GM18505 (cell line): ENCODE data around the gene ATP1B4.

Experiments
- ATAC-seq: cut with Tn5 transposase; IDR thresholded peaks from one replicate; pipeline ENCODE4 v1.9.1; 2021; ENCODE audit not compliant: unreplicated experiment
- POLR2A ChIP-seq: IDR thresholded peaks from 4 replicates; pipeline ENCODE4 v1.6.1; 2011; ENCODE audit warnings: borderline replicate concordance; ENCODE audit not compliant: insufficient read depth, insufficient read length; ENCODE audit errors: extremely low read depth

The ATP1B4 gene

DNA sequence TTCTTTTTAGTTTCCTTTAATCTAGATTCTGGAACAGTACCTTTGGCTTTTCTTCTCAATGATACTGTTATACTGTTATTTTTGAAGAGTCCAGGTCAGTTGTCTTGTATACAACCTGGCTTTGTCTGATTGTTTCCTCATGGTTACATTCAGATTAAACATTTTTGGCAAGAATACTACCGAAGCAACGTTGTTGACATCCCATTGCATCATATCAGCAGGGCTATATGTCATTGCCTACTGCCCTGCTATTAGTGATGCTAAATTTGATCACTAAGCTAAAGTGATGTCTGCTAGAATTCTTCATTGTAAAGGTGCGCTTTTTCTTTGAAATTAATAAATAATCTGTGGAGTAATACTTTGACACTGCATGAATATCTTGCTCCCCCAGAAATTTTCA lies 5.8 kb upstream of the ATP1B4 start:
- no peak for TF ChIP-seq POLR2A
- no peak for ATAC-seq

DNA sequence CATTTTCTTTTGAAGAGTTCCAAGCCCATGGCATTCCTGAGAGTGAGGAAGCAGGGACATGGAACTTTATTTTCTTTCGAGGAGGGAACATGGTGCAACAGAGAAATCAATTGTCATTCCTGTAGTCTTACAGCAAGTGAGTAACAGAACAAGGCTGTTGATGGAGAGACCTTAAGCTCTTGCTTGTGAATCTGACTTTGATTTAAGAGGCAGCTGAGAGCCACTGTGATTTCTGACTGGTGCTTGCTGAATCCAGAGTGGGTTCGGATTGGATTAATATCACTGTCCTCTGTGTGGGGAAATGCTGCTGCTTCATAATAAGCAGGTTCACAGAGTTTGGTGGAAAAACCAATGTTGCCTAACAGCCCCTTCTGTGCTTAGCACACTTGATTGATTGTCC lies 4.7 kb upstream of the ATP1B4 start:
- no peak for TF ChIP-seq POLR2A
- ATAC-seq, result no peak

DNA sequence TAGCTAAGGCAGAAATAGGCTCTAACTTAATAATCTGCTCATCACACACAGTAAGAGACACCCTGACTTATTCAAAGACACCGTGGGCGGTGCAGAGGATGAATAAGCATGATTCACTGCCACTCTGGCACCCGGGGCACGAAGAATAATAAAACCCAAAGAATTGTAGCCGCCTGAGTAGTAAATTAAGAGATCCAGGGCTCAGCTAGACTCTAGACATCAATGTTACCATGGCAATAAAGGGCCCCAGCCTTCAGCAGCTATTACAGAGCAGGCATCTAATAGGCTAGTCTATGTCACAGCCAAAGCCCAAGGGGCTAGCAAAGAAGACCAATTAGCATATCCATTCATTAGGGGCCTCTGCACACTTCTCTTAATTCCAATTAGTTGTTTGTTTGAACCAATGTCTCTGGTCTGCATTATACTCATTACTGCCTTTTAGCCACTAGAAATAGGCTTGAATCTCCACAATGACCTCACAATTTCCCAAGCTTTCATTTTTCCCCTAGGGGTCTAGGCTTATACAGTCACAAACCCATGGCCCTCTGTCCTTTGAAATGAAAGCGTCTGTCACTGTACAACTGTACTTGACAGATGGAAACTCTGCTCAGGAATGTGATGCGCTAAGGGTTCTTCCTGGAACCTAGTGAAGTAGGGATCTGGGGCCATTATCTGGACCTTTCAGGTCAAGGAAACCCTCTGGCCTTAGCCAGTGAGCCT lies 3.0 kb upstream of the ATP1B4 start:
- no peak for ATAC-seq

DNA sequence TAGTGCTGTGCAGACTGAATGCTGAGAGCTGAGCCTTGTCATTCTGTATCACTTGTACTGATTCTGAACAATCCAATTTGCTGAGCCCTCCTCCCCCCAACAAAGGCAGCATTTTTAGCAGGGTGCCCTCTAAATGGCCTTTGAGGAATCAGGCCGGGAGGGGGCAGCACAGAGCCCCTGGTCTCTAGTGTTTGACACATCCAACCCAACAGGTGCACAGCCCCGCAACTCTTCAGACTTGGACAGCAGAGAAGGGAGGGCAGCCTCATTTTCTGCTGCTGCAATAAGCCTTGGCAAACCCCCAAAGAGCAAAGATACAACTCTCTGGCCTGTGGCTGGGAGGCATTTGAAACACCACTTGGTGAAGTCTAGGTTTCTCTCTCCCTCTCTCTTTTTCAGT lies 3.4 kb downstream of the ATP1B4 start:
- no peak for TF ChIP-seq POLR2A
- ATAC-seq, result no peak

More for the DNA sequence above, 3.0 kb upstream of the ATP1B4 start:
- no peak for TF ChIP-seq POLR2A

DNA sequence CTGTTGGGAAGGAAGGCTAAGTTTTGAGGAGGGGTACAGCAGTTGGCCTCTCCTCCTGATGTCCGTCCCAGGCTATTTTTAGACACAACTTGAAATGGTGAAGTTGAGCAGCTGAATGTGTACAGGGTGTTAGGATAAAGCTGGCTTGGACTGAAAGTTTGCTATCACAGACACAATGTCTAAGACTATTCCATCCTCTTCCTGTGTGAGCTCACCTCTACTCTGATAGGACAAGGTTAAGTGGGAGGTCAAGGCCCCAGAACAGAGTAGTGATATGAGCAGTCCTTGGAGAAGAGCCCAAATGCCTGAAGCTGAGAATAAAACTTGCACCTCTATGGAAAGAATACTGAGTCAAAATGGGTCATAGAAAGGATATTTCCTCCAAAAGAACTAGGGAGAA lies 4.1 kb downstream of the ATP1B4 start:
- ATAC-seq, result no peak
- no peak for TF ChIP-seq POLR2A

DNA sequence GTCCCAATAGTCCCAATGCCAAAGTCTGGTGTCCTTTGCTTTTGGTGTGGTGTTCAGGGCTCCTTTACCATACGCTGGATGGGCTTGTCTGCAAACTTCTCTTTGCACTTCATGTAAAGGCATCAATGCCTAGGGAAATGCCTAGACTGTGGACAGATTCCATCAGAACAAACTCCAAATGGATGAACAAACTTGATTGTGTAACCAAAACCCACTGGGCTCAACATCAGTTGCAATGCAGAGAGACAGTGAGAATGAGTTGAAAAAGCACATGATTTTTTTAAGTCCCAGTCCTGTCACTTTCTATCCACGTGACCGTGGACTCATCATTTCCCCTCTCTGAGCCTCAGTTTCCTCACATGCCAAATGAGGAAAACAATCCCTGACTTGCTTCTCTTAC lies 4.9 kb downstream of the ATP1B4 start:
- TF ChIP-seq POLR2A, result no peak
- ATAC-seq, result no peak

DNA sequence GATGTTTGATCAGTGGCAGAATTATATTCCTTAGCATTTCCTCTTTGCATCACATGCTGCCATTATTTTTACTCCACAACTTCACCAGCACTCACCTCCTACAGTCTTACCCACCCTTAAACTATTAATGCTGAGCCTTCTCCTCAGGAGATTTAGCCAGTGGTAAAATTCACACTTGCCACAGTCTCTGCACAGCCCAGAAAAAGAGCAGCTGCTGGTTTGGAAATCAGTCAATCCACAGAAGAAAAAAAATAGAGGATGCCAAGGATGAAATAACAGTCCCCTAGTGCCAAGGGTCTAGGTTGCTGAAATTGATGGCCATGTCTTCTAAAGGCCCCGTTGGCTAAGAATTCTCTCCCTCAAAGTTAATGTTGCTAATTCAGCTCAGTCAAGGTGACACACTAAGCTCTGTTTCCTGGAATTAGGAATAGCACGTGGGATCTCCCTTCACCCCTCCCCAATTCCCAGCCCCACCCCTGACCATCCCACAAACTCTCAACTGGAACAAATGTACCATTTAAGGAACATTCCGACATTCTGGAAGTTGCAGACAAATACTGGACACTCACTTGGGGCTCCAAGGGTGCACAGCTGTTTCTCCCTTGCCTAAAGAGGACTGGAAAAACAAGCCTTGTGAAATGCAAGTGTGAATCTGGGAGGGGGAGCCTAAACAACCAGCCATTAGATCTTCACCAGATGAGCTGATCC lies 5.7 kb downstream of the ATP1B4 start:
- no peak for ATAC-seq
- no peak for TF ChIP-seq POLR2A

DNA sequence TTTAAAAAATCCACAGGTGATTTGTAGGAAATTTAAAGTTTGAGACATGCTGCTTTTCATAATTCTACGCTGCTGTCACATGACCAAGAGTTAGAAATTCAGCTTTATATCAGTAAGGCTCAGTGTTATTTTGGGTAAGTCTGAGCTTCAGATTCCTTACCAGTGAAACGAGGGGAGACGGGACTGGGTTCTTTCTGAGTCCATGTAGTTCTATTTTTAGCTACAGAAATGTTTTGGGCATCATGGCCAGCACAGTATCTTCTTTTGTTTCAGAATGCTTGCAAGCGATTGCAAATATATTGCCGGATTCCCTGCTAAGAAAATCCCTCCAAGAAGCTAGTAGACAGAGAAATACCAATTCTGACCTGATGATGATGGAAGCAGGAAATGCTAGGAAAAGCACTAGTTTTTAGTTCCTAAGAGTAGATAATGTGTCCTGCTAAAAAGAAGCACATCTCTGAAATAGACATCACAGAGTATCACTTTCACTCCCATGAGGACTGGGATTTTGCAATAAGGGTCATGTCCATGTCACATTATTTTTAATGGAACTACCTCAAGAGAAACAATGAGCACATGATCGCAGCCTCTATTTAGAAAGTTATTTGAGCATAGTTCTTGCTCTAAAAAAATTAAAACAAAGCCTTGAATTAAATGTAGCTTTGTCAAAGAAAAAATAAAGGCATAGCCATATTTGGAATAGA lies 10.9 kb downstream of the ATP1B4 start:
- no peak for ATAC-seq

DNA sequence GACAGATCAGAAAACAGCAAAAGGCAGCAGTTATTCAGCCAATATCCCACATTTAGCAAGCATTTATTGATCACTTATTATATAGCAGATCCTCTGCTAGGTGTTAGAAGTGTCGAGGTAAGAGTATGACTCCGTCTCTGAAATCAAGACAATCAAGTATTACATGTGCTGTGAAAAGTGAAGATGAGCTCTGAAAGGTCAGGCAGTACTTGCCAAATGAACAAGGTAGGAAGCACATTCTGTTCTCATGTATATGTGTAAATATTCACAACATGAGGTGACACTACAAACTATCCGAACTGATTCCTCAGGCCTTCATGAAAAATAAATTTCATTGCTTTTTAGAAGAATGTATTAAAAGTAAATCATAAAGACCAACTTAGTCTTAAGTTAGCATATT lies 15.3 kb downstream of the ATP1B4 start:
- ATAC-seq, result no peak
- no peak for TF ChIP-seq POLR2A

More for the DNA sequence above, 10.9 kb downstream of the ATP1B4 start:
- no peak for TF ChIP-seq POLR2A

DNA sequence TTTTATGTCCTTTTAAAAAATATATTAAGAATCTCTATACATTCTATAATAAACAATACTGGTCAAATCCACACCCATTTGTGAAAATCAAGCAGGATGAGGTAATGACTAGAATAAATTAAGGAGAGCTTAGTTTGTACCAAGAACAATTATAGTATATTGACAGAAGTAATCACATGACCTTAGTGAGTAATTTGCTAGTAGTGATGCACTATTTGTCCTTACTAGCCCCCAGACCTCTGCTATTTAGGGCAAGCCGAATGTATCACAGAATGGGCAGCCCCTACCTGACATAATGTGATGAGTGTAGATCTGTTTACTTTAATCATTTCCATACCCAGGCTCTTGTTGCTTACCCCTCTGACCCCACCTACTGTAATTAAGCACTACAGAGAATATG lies 15.8 kb downstream of the ATP1B4 start:
- TF ChIP-seq POLR2A, result no peak
- ATAC-seq, result no peak

DNA sequence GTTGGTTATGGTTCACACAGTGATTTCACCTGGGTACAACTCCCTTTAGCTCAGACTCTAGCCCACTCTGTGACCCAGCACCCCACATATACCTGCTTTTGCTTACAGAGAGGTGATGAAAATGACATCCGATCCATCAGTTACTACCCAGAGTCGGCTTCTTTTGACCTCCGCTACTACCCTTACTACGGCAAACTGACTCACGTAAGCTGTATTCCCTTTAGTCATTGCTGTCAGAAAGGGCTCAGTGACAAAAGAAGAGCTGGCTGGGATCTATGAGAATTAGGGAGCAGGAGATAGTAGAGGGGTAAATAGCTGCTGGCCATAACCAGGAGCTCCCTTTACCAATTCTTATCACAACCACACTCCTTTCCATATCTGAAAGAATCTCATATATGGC lies 16.7 kb downstream of the ATP1B4 start:
- ATAC-seq, result no peak
- no peak for TF ChIP-seq POLR2A

DNA sequence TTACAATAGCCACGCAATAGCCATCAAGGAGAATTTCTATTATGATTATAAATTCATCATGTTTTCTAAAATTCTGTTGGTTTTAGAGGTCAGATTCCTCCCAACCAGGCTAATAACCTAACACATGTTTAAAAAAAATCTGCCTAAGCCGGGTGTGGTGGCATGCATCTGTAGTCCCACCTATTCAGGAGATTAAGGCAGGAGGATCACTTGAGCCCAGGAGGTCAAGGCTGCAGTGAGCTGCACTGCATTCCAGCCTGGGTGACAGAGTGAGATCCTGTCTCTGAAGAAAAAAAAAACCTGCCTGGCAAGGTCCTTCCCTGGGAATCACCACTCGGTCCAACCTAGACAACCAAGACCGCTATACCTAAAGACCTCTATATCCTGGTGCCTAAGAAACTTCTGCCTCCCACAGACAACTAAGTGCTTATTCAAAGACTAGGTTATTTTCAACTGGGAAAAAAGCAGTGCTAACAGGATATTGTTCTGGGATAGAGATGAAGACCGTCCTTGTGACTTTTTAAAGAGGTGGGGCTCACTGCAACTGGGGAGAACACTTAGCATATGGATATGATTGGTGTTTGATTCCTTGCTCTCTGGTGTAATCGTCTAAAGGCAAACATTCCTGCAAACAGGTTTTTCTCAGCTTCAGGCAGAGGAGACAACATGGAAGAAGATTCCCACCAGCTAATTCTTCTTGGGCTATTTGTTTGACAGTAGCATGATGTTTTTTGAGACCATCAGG lies 18.2 kb downstream of the ATP1B4 start:
- TF ChIP-seq POLR2A, result no peak
- no peak for ATAC-seq

DNA sequence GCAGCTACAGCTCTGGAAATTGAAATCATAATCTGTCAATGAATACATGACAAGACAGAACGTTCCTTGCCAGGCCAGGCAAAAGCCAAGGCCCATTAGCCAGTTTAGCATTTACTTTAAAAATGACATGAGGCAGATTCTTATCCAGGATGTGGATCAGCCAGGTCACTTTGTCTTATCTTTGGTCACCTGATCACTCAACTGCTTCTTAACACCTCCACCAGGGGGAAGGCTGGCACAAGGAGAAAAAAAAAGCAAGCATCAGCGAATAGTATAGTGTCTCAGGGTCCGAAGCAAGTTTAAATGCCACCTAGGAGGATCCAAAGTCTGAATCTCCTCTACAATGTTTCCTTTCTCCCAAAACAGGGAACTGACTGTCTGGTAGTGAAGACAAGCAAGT lies 18.8 kb downstream of the ATP1B4 start:
- no peak for ATAC-seq

More for the DNA sequence above, 18.8 kb downstream of the ATP1B4 start:
- TF ChIP-seq POLR2A, result no peak
